Calu3 (cell line): ENCODE data around the gene EHBP1. TPM values are rescaled to one million over a fixed set of nuclear protein-coding genes. Genes with fewer than 3 reads are reported as not detected.
A peak's percentile ranks its signal among the peaks of the same experiment; 100 is the strongest.

ENCODE experiments used
- BruUV-seq: library from RNA; stranded (reverse); fragments of 400-500 nt; replicated peaks from 2 replicates; lab custom pipeline; 2021; lab: Mats Ljungman, UMichigan
- CTCF ChIA-PET: fragments of 300-600 bp; sonication (Branson Sonifier 250); formaldehyde crosslinking; loops from one replicate; lab custom pipeline; 2022; ENCODE audit warnings: antibody characterized with exemption; lab: Charles Lee
- DNase-seq: peaks from one replicate; pipeline ENCODE4 v3.0.0; 2022
- H3K27ac Mint-ChIP-seq: one replicate; pipeline ENCODE4 v1.8.0; 2022; ENCODE audit warnings: mixed read lengths; ENCODE audit not compliant: unreplicated experiment
- H3K27me3 Mint-ChIP-seq: one replicate; pipeline ENCODE4 v1.8.0; 2022; ENCODE audit warnings: mixed read lengths; ENCODE audit not compliant: unreplicated experiment
- H3K36me3 Mint-ChIP-seq: one replicate; pipeline ENCODE4 v1.8.0; 2022; ENCODE audit warnings: mild to moderate bottlenecking, moderate library complexity, mixed read lengths; ENCODE audit not compliant: insufficient read depth, unreplicated experiment
- H3K4me1 Mint-ChIP-seq: one replicate; pipeline ENCODE4 v1.8.0; 2022; ENCODE audit warnings: mild to moderate bottlenecking, low read depth, mixed read lengths; ENCODE audit not compliant: unreplicated experiment
- H3K4me3 Mint-ChIP-seq: one replicate; pipeline ENCODE4 v1.8.0; 2022; ENCODE audit warnings: mild to moderate bottlenecking, low read depth, moderate library complexity, mixed read lengths; ENCODE audit not compliant: unreplicated experiment
- H3K9me3 Mint-ChIP-seq: one replicate; pipeline ENCODE4 v1.8.0; 2022; ENCODE audit warnings: low read depth, mixed read lengths; ENCODE audit not compliant: unreplicated experiment
- CTCF ChIP-seq: fragments of 200-600 bp; IDR thresholded peaks from one replicate; pipeline ENCODE4 v1.8.0; 2022; ENCODE audit warnings: antibody characterized with exemption; ENCODE audit not compliant: unreplicated experiment
- intact Hi-C: fragments of 100-400 bp; cut with micrococcal nuclease; formaldehyde crosslinking; loops from one replicate; pipeline ENCODE4 v1.10.0; 2022; ENCODE audit not compliant: unreplicated experiment
- total RNA-seq: library from RNA; stranded (reverse); gene quantifications from 2 replicates; pipeline ENCODE4 v1.2.3, GENCODE V29; 2022

Gene EHBP1
- total RNA-seq, 1 experiment from 2014 or later = 82.9 TPM

GRCh38 chr2:62994206-62994605, 288.7 kb downstream of the EHBP1 start:
- Mint-ChIP-seq H3K4me1 (no peaks in the 10 kb centered on the region), H3K36me3 (peaks cover 4% of the 10 kb centered on the region), H3K27me3 (no peaks in the 10 kb centered on the region), H3K4me3 (no peak overlapping the region), H3K27ac (no peak overlapping the region), H3K9me3 (no peaks in the 10 kb centered on the region)
- CTCF ChIA-PET = no interaction called here
- no peak for DNase-seq
- no TSS peak for BruUV-seq
- no peak for TF ChIP-seq CTCF
- intact Hi-C loops = no loop called here

GRCh38 chr2:62996534-62997186, 291.1 kb downstream of the EHBP1 start:
- intact Hi-C loops = no loop called here

GRCh38 chr2:62998949-62999348, 293.4 kb downstream of the EHBP1 start:
- BruUV-seq = no TSS peak
- Mint-ChIP-seq H3K4me3 (no peak overlapping the region), H3K27ac (no peak overlapping the region), H3K4me1 (no peaks in the 10 kb centered on the region), H3K27me3 (no peaks in the 10 kb centered on the region), H3K36me3 (peaks cover 4% of the 10 kb centered on the region), H3K9me3 (no peaks in the 10 kb centered on the region)
- CTCF ChIA-PET = no interaction called here
- intact Hi-C loops = no loop called here
- no peak for DNase-seq
- TF ChIP-seq CTCF = no peak

More at GRCh38 chr2:62996534-62997186, 291.1 kb downstream of the EHBP1 start:
- H3K4me1 Mint-ChIP-seq = no peaks in the 10 kb centered on the region
- BruUV-seq = no TSS peak
- no peak overlapping the region for H3K27ac Mint-ChIP-seq
- CTCF ChIA-PET = no interaction called here
- DNase-seq = no peak
- TF ChIP-seq CTCF = no peak
- H3K36me3 Mint-ChIP-seq = peaks cover 4% of the 10 kb centered on the region
- H3K27me3 Mint-ChIP-seq = no peaks in the 10 kb centered on the region
- no peaks in the 10 kb centered on the region for H3K9me3 Mint-ChIP-seq
- H3K4me3 Mint-ChIP-seq = no peak overlapping the region

DNA sequence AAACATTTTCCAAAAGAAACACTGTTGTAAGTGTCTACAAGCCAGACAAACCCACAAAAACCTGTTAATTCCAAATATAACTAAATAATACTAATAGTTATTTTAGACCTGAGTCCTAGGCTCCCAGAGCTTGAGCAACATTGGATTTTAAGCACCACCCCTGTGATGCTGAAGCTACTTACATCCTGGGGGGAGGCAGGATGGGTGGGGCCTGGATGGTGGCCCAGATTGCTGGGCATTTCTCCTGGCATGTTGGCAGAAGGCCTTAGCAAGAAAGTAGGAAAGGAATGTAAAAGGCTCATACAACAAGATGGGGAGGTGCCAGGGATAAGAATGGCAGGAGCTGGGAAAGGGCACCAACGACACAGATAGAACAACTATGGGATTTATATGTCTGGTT, 294.4 kb downstream of the EHBP1 start:
- H3K4me3 Mint-ChIP-seq = no peak overlapping the region
- H3K9me3 Mint-ChIP-seq = no peaks in the 10 kb centered on the region
- CTCF ChIA-PET = no interaction called here
- no peak for TF ChIP-seq CTCF
- no peaks in the 10 kb centered on the region for H3K4me1 Mint-ChIP-seq
- no TSS peak for BruUV-seq
- DNase-seq = peak; percentile 7
- H3K27ac Mint-ChIP-seq = no peak overlapping the region
- intact Hi-C loops = loop anchor here (10.0 kb wide), 1 partner anchor 185 kb away; no protein-coding TSS in a partner anchor
- H3K36me3 Mint-ChIP-seq = peaks cover 8% of the 10 kb centered on the region
- no peaks in the 10 kb centered on the region for H3K27me3 Mint-ChIP-seq
